GM12878 (cell line): ENCODE measurements around the gene MT1E. TPM values are rescaled to one million over a fixed set of nuclear protein-coding genes. Genes with fewer than 3 reads are reported as not detected.

Source experiments
- ATAC-seq: fragments of 200-7000 bp; cut with Tn5 transposase; 3 replicates; pipeline ENCODE4 v1.9.1; 2020; ENCODE audit warnings: mild to moderate bottlenecking, moderate library complexity
- BruUV-seq: library from RNA; stranded (reverse); fragments of 400-500 nt; replicated peaks from 2 replicates; lab custom pipeline; 2021; lab: Mats Ljungman, UMichigan
- CTCF ChIA-PET: fragments of 300-600 bp; sonication (Branson Sonifier 250); formaldehyde crosslinking; extraction: SDS; loops from one replicate; lab custom pipeline; 2021; ENCODE audit warnings: inconsistent platforms; lab: Yijun Ruan, JAX
- POLR2A ChIA-PET: fragments of 350-600 bp; formaldehyde crosslinking; extraction: SDS; loops from one replicate; lab custom pipeline; 2021; ENCODE audit warnings: inconsistent platforms; lab: Charles Lee
- RAD21 ChIA-PET: fragments of 300-600 bp; sonication (Branson Sonifier 250); formaldehyde crosslinking; loops from one replicate; lab custom pipeline; 2023; ENCODE audit warnings: antibody characterized with exemption; ENCODE audit not compliant: unreplicated experiment; lab: Charles Lee
- SMC1A ChIA-PET: fragments of 300-600 bp; sonication (Branson Sonifier 250); formaldehyde crosslinking; loops from one replicate; lab custom pipeline; 2023; ENCODE audit not compliant: unreplicated experiment, uncharacterized antibody; lab: Charles Lee
- DNase-seq: peaks from one replicate; pipeline ENCODE4 v3.0.0-alpha.2; 2011; ENCODE audit warnings: low read depth, low spot score
- FAIRE-seq: peaks from 3 replicates; lab custom pipeline; 2011; peaks lifted over from hg19 to GRCh38; lab: Jason Lieb, UNC
- H2AFZ ChIP-seq: 2 replicates; pipeline ENCODE4 v1.6.0; 2011; ENCODE audit warnings: low read depth, low read length, control low read depth; ENCODE audit not compliant: control insufficient read depth
- H3K27ac ChIP-seq: 2 replicates; pipeline ENCODE4 v1.5.1; 2011; ENCODE audit warnings: control low read depth; ENCODE audit not compliant: control insufficient read depth, insufficient read depth
- H3K27me3 ChIP-seq, 2 experiments: replicated peaks in 1 of 2; 2 replicates each; pipeline versions ENCODE4 v1.6.0 to v1.6.1; 2011; ENCODE audit warnings: low read length in 1 of 2; ENCODE audit not compliant: control insufficient read depth in 2 of 2, insufficient read depth in 2 of 2
- H3K36me3 ChIP-seq, 2 experiments: 2 replicates each; pipeline ENCODE4 v1.5.1; 2011; ENCODE audit warnings: low read length in 1 of 2; ENCODE audit not compliant: control insufficient read depth in 2 of 2, insufficient read depth in 2 of 2
- H3K4me1 ChIP-seq: 2 replicates; pipeline ENCODE4 v1.6.1; 2011; ENCODE audit warnings: mild to moderate bottlenecking, low read length, moderate library complexity, mixed read lengths; ENCODE audit not compliant: control insufficient read depth, insufficient read depth
- H3K4me2 ChIP-seq: 2 replicates; pipeline ENCODE4 v1.6.0; 2011; ENCODE audit warnings: control low read depth; ENCODE audit not compliant: control insufficient read depth, insufficient read depth
- H3K4me3 ChIP-seq: fragments of 200-600 bp; sonication (generic); 2 replicates; pipeline ENCODE4 v1.5.1; 2016
- H3K79me2 ChIP-seq: 2 replicates; pipeline ENCODE4 v1.6.0; 2011; ENCODE audit warnings: low read length; ENCODE audit not compliant: control insufficient read depth, insufficient read depth
- H3K9ac ChIP-seq: 2 replicates; pipeline ENCODE4 v1.8.0; 2011; ENCODE audit warnings: low read length, control low read depth, mixed read lengths; ENCODE audit not compliant: control insufficient read depth, insufficient read depth
- H3K9me3 ChIP-seq: replicated peaks from 3 replicates; pipeline ENCODE4 v1.5.1; 2011; ENCODE audit warnings: mild to moderate bottlenecking, low read length; ENCODE audit not compliant: control insufficient read depth, insufficient read depth
- H4K20me1 ChIP-seq: 2 replicates; pipeline ENCODE4 v1.6.0; 2011; ENCODE audit not compliant: control insufficient read depth, insufficient read depth
- CBFB ChIP-seq: IDR thresholded peaks from 2 replicates; pipeline ENCODE4 v1.6.1; 2016; ENCODE audit warnings: antibody characterized with exemption, low read depth
- CREM ChIP-seq: IDR thresholded peaks from 2 replicates; pipeline ENCODE4 v1.6.1; 2014; ENCODE audit warnings: antibody characterized with exemption, low read depth
- FOXK2 ChIP-seq: fragments of 450-650 bp; IDR thresholded peaks from 2 replicates; pipeline ENCODE4 v1.6.1; 2017; ENCODE audit warnings: mild to moderate bottlenecking, moderate library complexity
- FOXM1 ChIP-seq: IDR thresholded peaks from 2 replicates; pipeline ENCODE4 v1.6.1; 2012; ENCODE audit warnings: low read depth, mild to moderate bottlenecking, inconsistent platforms, low read length, moderate library complexity
- IRF5 ChIP-seq: fragments of 450-650 bp; IDR thresholded peaks from 2 replicates; pipeline ENCODE4 v1.6.1; 2017; ENCODE audit warnings: borderline replicate concordance
- KLF5 ChIP-seq: fragments of 450-650 bp; IDR thresholded peaks from 2 replicates; pipeline ENCODE4 v1.6.1; 2014; ENCODE audit warnings: mild to moderate bottlenecking; ENCODE audit not compliant: partially characterized antibody
- MLLT1 ChIP-seq: fragments of 450-650 bp; IDR thresholded peaks from 2 replicates; pipeline ENCODE4 v1.6.1; 2016; ENCODE audit warnings: mild to moderate bottlenecking
- MXI1 ChIP-seq: fragments of 150-350 bp; IDR thresholded peaks from 2 replicates; pipeline ENCODE4 v1.6.1; 2011; ENCODE audit warnings: low read depth, mild to moderate bottlenecking, inconsistent platforms, low read length, improper control_type of control experiment
- NKRF ChIP-seq: fragments of 450-650 bp; conservative IDR thresholded peaks from 2 replicates; pipeline ENCODE4 v1.6.1; 2017; ENCODE audit warnings: mild to moderate bottlenecking, moderate library complexity
- RBBP5 ChIP-seq: fragments of 200-600 bp; sonication (generic); conservative IDR thresholded peaks from 2 replicates; pipeline ENCODE4 v1.6.1; 2016
- SP1 ChIP-seq: IDR thresholded peaks from one replicate; pipeline ENCODE4 v1.6.1; 2011; ENCODE audit warnings: low read depth, low read length
- SREBF2 ChIP-seq: IDR thresholded peaks from 2 replicates; pipeline ENCODE4 v1.6.1; 2012; ENCODE audit warnings: mild to moderate bottlenecking, low read length
- TCF12 ChIP-seq: IDR thresholded peaks from 2 replicates; pipeline ENCODE4 v1.6.1; 2011; ENCODE audit warnings: low read depth, mild to moderate bottlenecking, low read length
- TCF3 ChIP-seq: IDR thresholded peaks from 2 replicates; pipeline ENCODE4 v1.6.1; 2012; ENCODE audit warnings: low read depth, mild to moderate bottlenecking, low read length, borderline replicate concordance; ENCODE audit not compliant: insufficient read depth
- WGBS: methylation state at CpG from one replicate; pipeline ENCODE4 v1.1.6; 2016; ENCODE audit warnings: low lambda C conversion rate; ENCODE audit not compliant: insufficient replicate concordance, insufficient coverage; ENCODE audit errors: missing lambda C conversion rate; 5-methylcytosine and 5-hydroxymethylcytosine counted together
- in situ Hi-C: fragments of 300-500 bp; cut with MboI; formaldehyde crosslinking; loops from 9 replicates; pipeline ENCODE4 v1.14.3; 2018; ENCODE audit warnings: mixed read lengths
- intact Hi-C: fragments of 100-400 bp; cut with micrococcal nuclease; formaldehyde crosslinking; loops from one replicate; pipeline ENCODE4 v1.14.2; 2022; ENCODE audit not compliant: unreplicated experiment
- polyA plus RNA-seq, 11 experiments: library from polyadenylated mRNA; depleted of rRNA in 4 of 11; unstranded in 6 of 11; stranded (reverse) in 5 of 11; fragments of >200 nt; fragmentation: Nextera tagmentation in 4 of 11; fragmentation: Illumina TruSeq in 1 of 11; extraction: Ambion mirVana in 4 of 11; extraction: Trizol in 1 of 11; gene quantifications; 1 replicate in 1 of 11; 2 replicates in 10 of 11; pipeline versions ENCODE4 v1.2.1 to v1.2.3, GENCODE V29; 2011 to 2016; ENCODE audit warnings: inconsistent platforms in 2 of 11, missing spikeins in 2 of 11, low read depth in 1 of 11
- total RNA-seq, 4 experiments: library from RNA; depleted of rRNA in 3 of 4; stranded (reverse); fragments of >200 nt in 3 of 4; fragmentation: Illumina TruSeq in 1 of 4; extraction: Trizol in 1 of 4; gene quantifications; 2 replicates each; pipeline versions ENCODE4 v1.2.1 to v1.2.3, GENCODE V29; 2013 to 2021
- TF ChIP-seq, protein P1 (sequence below): IDR thresholded peaks from 2 replicates; pipeline ENCODE4 v1.6.1; 2011; ENCODE audit warnings: low read depth, low read length, improper control_type of control experiment, borderline replicate concordance

Gene MT1E
- total and polyA plus RNA-seq, 10 of the 15 experiments (the other 5 are each of a cell fraction or from before 2014, with no cell fraction given): 5.8 to 22.3 (median 16.5) TPM

DNA sequence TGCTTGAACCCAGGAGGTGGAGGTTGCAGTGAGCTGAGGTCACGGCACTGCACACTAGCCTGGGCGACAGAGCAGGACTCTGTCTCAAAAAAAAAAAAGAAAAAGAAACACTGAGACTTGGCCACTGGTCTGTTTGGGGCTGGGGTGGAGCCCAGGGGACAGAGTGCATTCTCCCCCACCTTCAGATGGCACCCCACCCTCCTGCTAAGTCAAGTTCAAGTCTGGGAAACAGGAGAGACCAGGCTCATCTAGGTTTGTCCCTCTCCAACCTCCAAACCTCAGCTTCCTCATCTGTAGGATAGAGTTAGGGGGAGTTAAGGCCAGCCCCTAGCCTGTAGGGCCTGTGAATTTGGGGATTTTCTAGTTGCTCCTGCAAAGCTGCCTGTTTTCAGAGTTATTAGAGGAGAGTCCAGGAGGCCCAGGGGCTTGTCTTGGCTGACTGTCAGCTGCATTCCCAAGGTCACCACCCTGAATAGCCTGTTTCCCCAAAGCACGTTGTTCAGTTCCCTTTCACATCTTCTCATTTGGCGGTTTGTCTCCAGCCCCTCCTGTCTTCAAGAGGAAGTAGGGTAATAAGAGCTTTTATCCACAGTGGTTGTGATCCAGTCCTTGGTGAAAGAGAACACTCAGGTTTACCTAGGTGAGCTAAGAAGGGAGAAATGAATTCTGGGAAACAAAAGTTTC, 34.1 kb upstream of the MT1E start:
- Histone ChIP-seq H3K27me3 (peaks cover 9 to 13% of the 10 kb centered on the region in 2 experiments), H2AFZ (no peak overlapping the region), H3K4me1 (no peaks in the 10 kb centered on the region; the same call in 1 of the 2 replicates), H3K4me2 (no peak overlapping the region), H3K9me3 (peaks cover 3% of the 10 kb centered on the region; the same call in 2 of the 3 replicates), H3K27ac (no peak overlapping the region), H4K20me1 (no peaks in the 10 kb centered on the region), H3K36me3 (no peaks in the 10 kb centered on the region), H3K9ac (no peak overlapping the region), H3K4me3 (no peak overlapping the region), H3K79me2 (no peaks in the 10 kb centered on the region)
- RAD21 ChIA-PET: interaction anchor here (1.0 to 2.0 kb wide), 4 partner anchors 9 to 117 kb away, joined by 3 to 5 read pairs (median 4); no protein-coding TSS in a partner anchor
- DNase-seq (no peak), FAIRE-seq (no peak), ATAC-seq (no peak)
- POLR2A ChIA-PET: no interaction called here
- CTCF ChIA-PET: interaction anchor here (0.8 to 1.6 kb wide), 6 partner anchors 9 to 111 kb away, joined by 3 to 8 read pairs (median 4); no protein-coding TSS in a partner anchor
- SMC1A ChIA-PET: interaction anchor here (0.7 to 1.8 kb wide), 5 partner anchors 9 to 117 kb away, joined by 3 to 5 read pairs (median 4); no protein-coding TSS in a partner anchor
- in situ Hi-C loops (no loop called here), intact Hi-C loops (no loop called here)
- 41% methylated on average over 4 of the region's 4 CpGs for WGBS
- TF ChIP-seq TCF3 (no peak), FOXM1 (no peak), IRF5 (no peak), RBBP5 (no peak), FOXK2 (no peak), KLF5 (no peak), CREM (no peak), MLLT1 (no peak), SP1 (no peak), MXI1 (no peak), NKRF (no peak), CBFB (no peak), SREBF2 (no peak), TCF12 (no peak)
- TF ChIP-seq, protein P1, sequence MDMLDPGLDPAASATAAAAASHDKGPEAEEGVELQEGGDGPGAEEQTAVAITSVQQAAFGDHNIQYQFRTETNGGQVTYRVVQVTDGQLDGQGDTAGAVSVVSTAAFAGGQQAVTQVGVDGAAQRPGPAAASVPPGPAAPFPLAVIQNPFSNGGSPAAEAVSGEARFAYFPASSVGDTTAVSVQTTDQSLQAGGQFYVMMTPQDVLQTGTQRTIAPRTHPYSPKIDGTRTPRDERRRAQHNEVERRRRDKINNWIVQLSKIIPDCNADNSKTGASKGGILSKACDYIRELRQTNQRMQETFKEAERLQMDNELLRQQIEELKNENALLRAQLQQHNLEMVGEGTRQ: no peak
- no TSS peak for BruUV-seq
